Measurements from ENCODE around the gene GPR61. TPM values are rescaled to one million over a fixed set of nuclear protein-coding genes. Genes with fewer than 3 reads are reported as not detected.
A peak's percentile ranks its signal among the peaks of the same experiment; 100 is the strongest.

Gene GPR61
- total and polyA plus RNA-seq, 5 donors from 2014 or later = 0.20 to 0.43 (median 0.43) TPM; not detected in 2

DNA sequence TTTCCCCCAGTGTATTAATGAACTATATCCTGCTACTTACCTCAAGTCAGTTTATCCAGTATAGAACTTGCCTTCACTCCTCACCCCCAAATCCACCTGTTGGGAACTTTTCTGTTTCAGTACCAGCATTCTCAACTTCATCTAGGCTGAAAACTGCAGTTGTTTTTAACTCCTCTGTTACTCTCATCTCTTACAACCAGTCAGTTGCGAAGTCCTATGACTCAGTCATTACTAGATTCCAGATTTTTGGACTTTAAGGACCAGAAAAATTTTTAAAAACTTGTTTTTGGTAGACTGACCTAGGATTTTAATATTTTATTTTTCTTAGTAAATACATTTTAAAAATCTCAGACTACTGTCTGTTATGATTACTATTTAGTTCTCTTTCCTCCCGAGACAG is 16.9 kb downstream of the GPR61 start:
- no peak overlapping the region for H3K4me3 ChIP-seq (ENCODE audit: low read depth, low read length)
- peaks cover 20 to 87% (median 67%) of the 10 kb centered on the region in 4 donors for H3K4me1 Mint-ChIP-seq
- no peak overlapping the region for H3K27ac ChIP-seq (ENCODE audit: insufficient read depth, low read length, poor library complexity, severe bottlenecking)
- H3K27me3 Mint-ChIP-seq = no peaks in the 10 kb centered on the region
- H3K36me3 Mint-ChIP-seq = peaks cover 14% of the 10 kb centered on the region
- H3K27ac Mint-ChIP-seq = no peak overlapping the region
- no peaks in the 10 kb centered on the region for H3K9me3 Mint-ChIP-seq
- H3K4me1 ChIP-seq (ENCODE audit: control insufficient read depth, insufficient read depth, low read length, poor library complexity, severe bottlenecking) = peaks cover 26% of the 10 kb centered on the region
- DNase-seq = no peak
- ATAC-seq (ENCODE audit: low read depth in 2 of 2) = no peak
- H3K27me3 ChIP-seq (ENCODE audit: control insufficient read depth, insufficient read depth, low read length) = no peaks in the 10 kb centered on the region
- no peaks in the 10 kb centered on the region for H3K9me3 ChIP-seq (ENCODE audit: control insufficient read depth in 2 of 2, low read length in 2 of 2)
- H3K36me3 ChIP-seq (ENCODE audit: control insufficient read depth, insufficient read depth, low read length) = peaks cover 4% of the 10 kb centered on the region
- H3K4me3 Mint-ChIP-seq = peak overlapping the region in 1 of 4 donors; percentile 4

DNA sequence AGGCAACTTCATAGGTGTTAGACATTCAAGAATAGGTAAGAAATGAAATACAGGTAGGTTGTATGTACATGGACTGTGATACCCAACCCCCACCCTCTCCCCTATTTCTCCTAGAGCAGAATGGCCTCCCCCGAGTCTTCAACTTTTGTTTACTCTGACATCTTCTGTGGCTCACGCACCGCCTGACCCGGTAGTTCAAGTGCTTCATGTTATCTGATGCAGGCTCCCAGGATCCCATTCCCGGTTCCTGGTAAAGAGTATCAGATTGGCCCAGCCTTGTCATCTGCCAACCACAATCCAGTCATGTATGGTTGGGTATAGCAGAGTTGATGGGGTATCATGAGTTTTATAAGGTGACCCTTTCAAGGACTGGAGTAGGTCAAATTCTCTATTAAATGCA is 17.8 kb downstream of the GPR61 start:
- no peaks in the 10 kb centered on the region for H3K9me3 ChIP-seq (ENCODE audit: control insufficient read depth in 2 of 2, low read length in 2 of 2)
- no peak overlapping the region for H3K27ac Mint-ChIP-seq
- H3K4me1 ChIP-seq (ENCODE audit: control insufficient read depth, insufficient read depth, low read length, poor library complexity, severe bottlenecking) = peaks cover 25% of the 10 kb centered on the region
- ATAC-seq (ENCODE audit: low read depth in 2 of 2) = no peak
- H3K36me3 ChIP-seq (ENCODE audit: control insufficient read depth, insufficient read depth, low read length) = peaks cover 4% of the 10 kb centered on the region
- H3K36me3 Mint-ChIP-seq = peaks cover 14% of the 10 kb centered on the region
- H3K4me3 ChIP-seq (ENCODE audit: low read depth, low read length) = no peak overlapping the region
- no peaks in the 10 kb centered on the region for H3K9me3 Mint-ChIP-seq
- no peaks in the 10 kb centered on the region for H3K27me3 ChIP-seq (ENCODE audit: control insufficient read depth, insufficient read depth, low read length)
- H3K27ac ChIP-seq (ENCODE audit: insufficient read depth, low read length, poor library complexity, severe bottlenecking) = no peak overlapping the region
- no peak for DNase-seq
- no peaks in the 10 kb centered on the region for H3K27me3 Mint-ChIP-seq
- H3K4me1 Mint-ChIP-seq = peaks cover 25 to 89% (median 71%) of the 10 kb centered on the region in 4 donors
- H3K4me3 Mint-ChIP-seq = no peak overlapping the region

DNA sequence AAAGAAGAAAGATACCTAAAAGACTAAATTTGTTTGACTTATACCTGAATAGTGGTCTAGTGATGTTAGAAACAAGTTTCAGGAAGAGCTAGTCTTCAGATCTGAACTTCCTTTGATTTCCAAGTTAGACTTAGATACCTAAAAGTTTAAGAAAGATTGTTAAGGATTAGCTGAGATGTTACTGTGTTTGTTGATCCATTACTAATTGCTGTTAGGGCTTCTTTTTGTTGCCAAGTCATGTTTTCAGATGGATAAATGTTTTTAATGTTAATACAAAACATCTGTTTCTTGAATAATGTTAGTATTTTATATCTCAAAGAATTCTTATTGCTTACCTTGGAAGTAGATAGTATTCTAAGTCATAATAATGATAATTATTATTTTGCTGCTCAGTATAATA is 20.3 kb downstream of the GPR61 start:
- Mint-ChIP-seq H3K4me1 (peaks cover 36 to 85% (median 71%) of the 10 kb centered on the region in 4 donors), H3K4me3 (peak overlapping the region in 2 of 4 donors; percentile 11), H3K36me3 (peaks cover 5% of the 10 kb centered on the region), H3K27me3 (no peaks in the 10 kb centered on the region), H3K9me3 (no peaks in the 10 kb centered on the region), H3K27ac (peak overlapping the region in 1 of 3 donors; percentile 5)
- peaks cover 21% of the 10 kb centered on the region for H3K4me1 ChIP-seq (ENCODE audit: control insufficient read depth, insufficient read depth, low read length, poor library complexity, severe bottlenecking)
- DNase-seq = no peak
- no peaks in the 10 kb centered on the region for H3K27me3 ChIP-seq (ENCODE audit: control insufficient read depth, insufficient read depth, low read length)
- peak overlapping the region; percentile 20 for H3K4me3 ChIP-seq (ENCODE audit: low read depth, low read length)
- no peak for ATAC-seq (ENCODE audit: low read depth in 2 of 2)
- H3K27ac ChIP-seq (ENCODE audit: insufficient read depth, low read length, poor library complexity, severe bottlenecking) = no peak overlapping the region
- peaks cover 4% of the 10 kb centered on the region for H3K36me3 ChIP-seq (ENCODE audit: control insufficient read depth, insufficient read depth, low read length)
- H3K9me3 ChIP-seq (ENCODE audit: control insufficient read depth in 2 of 2, low read length in 2 of 2) = no peaks in the 10 kb centered on the region

- no peaks in the 10 kb centered on the region for H3K36me3 Mint-ChIP-seq
- Histone ChIP-seq H3K36me3 (ENCODE audit: control insufficient read depth, insufficient read depth, low read length) (no peaks in the 10 kb centered on the region), H3K9me3 (ENCODE audit: control insufficient read depth in 2 of 2, low read length in 2 of 2) (no peaks in the 10 kb centered on the region), H3K4me1 (ENCODE audit: control insufficient read depth, insufficient read depth, low read length, poor library complexity, severe bottlenecking) (peaks cover 19% of the 10 kb centered on the region), H3K27me3 (ENCODE audit: control insufficient read depth, insufficient read depth, low read length) (no peaks in the 10 kb centered on the region), H3K4me3 (ENCODE audit: low read depth, low read length) (no peak overlapping the region), H3K27ac (ENCODE audit: insufficient read depth, low read length, poor library complexity, severe bottlenecking) (no peak overlapping the region)
- H3K9me3 Mint-ChIP-seq = no peaks in the 10 kb centered on the region
- peak overlapping the region; percentile 12 to 50 (median 33) for H3K27ac Mint-ChIP-seq
- DNase-seq (no peak), ATAC-seq (ENCODE audit: low read depth in 2 of 2) (no peak)
- H3K4me3 Mint-ChIP-seq = peak overlapping the region in 2 of 4 donors; percentile 1 to 62
- H3K4me1 Mint-ChIP-seq = peaks cover 52 to 85% (median 61%) of the 10 kb centered on the region in 4 donors
- H3K27me3 Mint-ChIP-seq = no peaks in the 10 kb centered on the region
These were observed 24.7 kb downstream of the GPR61 start for GRCh38 chr1:109564194-109564878.

- H3K9me3 ChIP-seq (ENCODE audit: control insufficient read depth in 2 of 2, low read length in 2 of 2) = no peaks in the 10 kb centered on the region
- Mint-ChIP-seq H3K36me3 (no peaks in the 10 kb centered on the region), H3K27me3 (no peaks in the 10 kb centered on the region), H3K4me3 (no peak overlapping the region), H3K27ac (peak overlapping the region in 1 of 3 donors; percentile 21), H3K4me1 (peaks cover 44 to 76% (median 52%) of the 10 kb centered on the region in 4 donors), H3K9me3 (no peaks in the 10 kb centered on the region)
- H3K4me1 ChIP-seq (ENCODE audit: control insufficient read depth, insufficient read depth, low read length, poor library complexity, severe bottlenecking) = peaks cover 20% of the 10 kb centered on the region
- H3K36me3 ChIP-seq (ENCODE audit: control insufficient read depth, insufficient read depth, low read length) = no peaks in the 10 kb centered on the region
- ATAC-seq (ENCODE audit: low read depth in 2 of 2) (no peak), DNase-seq (no peak)
- H3K27me3 ChIP-seq (ENCODE audit: control insufficient read depth, insufficient read depth, low read length) = no peaks in the 10 kb centered on the region
- no peak overlapping the region for H3K27ac ChIP-seq (ENCODE audit: insufficient read depth, low read length, poor library complexity, severe bottlenecking)
- H3K4me3 ChIP-seq (ENCODE audit: low read depth, low read length) = no peak overlapping the region
These were observed 25.6 kb downstream of the GPR61 start for GRCh38 chr1:109565241-109565640.

GRCh38 chr1:109566982-109567381 is 27.3 kb downstream of the GPR61 start:
- Mint-ChIP-seq H3K27me3 (no peaks in the 10 kb centered on the region), H3K9me3 (no peaks in the 10 kb centered on the region), H3K4me1 (peaks cover 33 to 59% (median 37%) of the 10 kb centered on the region in 4 donors), H3K27ac (peak overlapping the region in 2 of 3 donors; percentile 0 to 40), H3K4me3 (no peak overlapping the region), H3K36me3 (no peaks in the 10 kb centered on the region)
- no peaks in the 10 kb centered on the region for H3K36me3 ChIP-seq (ENCODE audit: control insufficient read depth, insufficient read depth, low read length)
- peaks cover 11% of the 10 kb centered on the region for H3K4me1 ChIP-seq (ENCODE audit: control insufficient read depth, insufficient read depth, low read length, poor library complexity, severe bottlenecking)
- H3K4me3 ChIP-seq (ENCODE audit: low read depth, low read length) = no peak overlapping the region
- DNase-seq (no peak), ATAC-seq (ENCODE audit: low read depth in 2 of 2) (no peak)
- no peaks in the 10 kb centered on the region for H3K27me3 ChIP-seq (ENCODE audit: control insufficient read depth, insufficient read depth, low read length)
- H3K9me3 ChIP-seq (ENCODE audit: control insufficient read depth in 2 of 2, low read length in 2 of 2) = no peaks in the 10 kb centered on the region
- no peak overlapping the region for H3K27ac ChIP-seq (ENCODE audit: insufficient read depth, low read length, poor library complexity, severe bottlenecking)

DNA sequence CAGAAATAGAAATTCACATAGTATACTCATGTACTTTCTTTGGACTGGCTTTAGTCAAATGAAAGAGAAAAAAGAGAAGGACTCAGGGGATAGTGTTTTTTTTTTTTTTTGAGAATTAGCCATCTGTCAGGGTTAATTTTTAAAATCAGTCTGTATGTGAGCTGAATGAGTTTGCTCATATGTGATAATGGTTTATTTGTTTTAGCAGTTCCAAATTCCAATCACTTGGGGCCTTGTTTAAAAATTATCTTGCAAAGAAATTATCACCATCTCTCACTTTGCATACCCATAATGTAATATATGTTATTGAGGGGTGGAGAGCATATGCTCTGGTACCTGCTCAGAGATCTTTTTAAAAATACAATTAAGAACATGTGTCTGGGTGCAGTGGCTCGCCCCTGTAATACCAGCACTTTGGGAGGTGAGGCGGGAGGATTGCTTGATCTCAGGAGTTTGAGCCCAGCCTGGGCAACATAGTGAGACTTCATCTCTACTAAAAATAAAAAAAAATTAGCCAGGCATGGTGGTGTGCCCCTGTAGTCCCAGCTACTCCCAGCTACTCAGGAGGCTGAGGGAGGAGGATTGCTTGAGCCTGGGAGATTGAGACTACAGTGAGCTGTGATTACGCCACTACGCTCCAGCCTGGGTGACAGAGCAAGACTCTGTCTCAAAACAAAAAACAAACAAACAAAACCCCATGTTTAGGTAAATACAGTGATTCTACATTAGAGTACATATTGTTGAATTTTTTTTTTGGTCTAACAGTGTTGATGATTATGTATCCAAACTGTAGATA is 28.4 kb downstream of the GPR61 start:
- Mint-ChIP-seq H3K9me3 (no peaks in the 10 kb centered on the region), H3K27me3 (no peaks in the 10 kb centered on the region), H3K27ac (peak overlapping the region in 2 of 3 donors; percentile 18 to 71), H3K36me3 (peaks cover 5% of the 10 kb centered on the region), H3K4me1 (peaks cover 33 to 57% (median 42%) of the 10 kb centered on the region in 4 donors), H3K4me3 (peak overlapping the region in 1 of 4 donors; percentile 5)
- Histone ChIP-seq H3K4me1 (ENCODE audit: control insufficient read depth, insufficient read depth, low read length, poor library complexity, severe bottlenecking) (peaks cover 8% of the 10 kb centered on the region), H3K36me3 (ENCODE audit: control insufficient read depth, insufficient read depth, low read length) (no peaks in the 10 kb centered on the region), H3K9me3 (ENCODE audit: control insufficient read depth in 2 of 2, low read length in 2 of 2) (no peaks in the 10 kb centered on the region), H3K27ac (ENCODE audit: insufficient read depth, low read length, poor library complexity, severe bottlenecking) (no peak overlapping the region), H3K4me3 (ENCODE audit: low read depth, low read length) (no peak overlapping the region), H3K27me3 (ENCODE audit: control insufficient read depth, insufficient read depth, low read length) (no peaks in the 10 kb centered on the region)
- DNase-seq = no peak
- ATAC-seq (ENCODE audit: low read depth in 2 of 2) = no peak
